Endothelial cell of umbilical vein (primary cell): Measurements from ENCODE around the gene ZNF205.

ENCODE experiments used
- POLR2AphosphoS5 ChIP-seq: IDR thresholded peaks from 2 replicates; pipeline ENCODE4 v1.6.1; 2012; ENCODE audit warnings: low read depth, mild to moderate bottlenecking, control low read depth, low read length, moderate library complexity; ENCODE audit not compliant: insufficient read depth
- TF ChIP-seq, protein P1 (sequence below), 2 donors: IDR thresholded peaks; 1 replicate in 1 of 2; 2 replicates in 1 of 2; pipeline ENCODE4 v1.5.1; 2011; ENCODE audit warnings: low read length in 2 of 2, mild to moderate bottlenecking in 2 of 2, moderate library complexity in 2 of 2, control low read depth in 1 of 2, inconsistent platforms in 1 of 2, low read depth in 1 of 2; ENCODE audit not compliant: insufficient read depth in 1 of 2; ENCODE audit errors: extremely low read depth in 1 of 2

DNA sequence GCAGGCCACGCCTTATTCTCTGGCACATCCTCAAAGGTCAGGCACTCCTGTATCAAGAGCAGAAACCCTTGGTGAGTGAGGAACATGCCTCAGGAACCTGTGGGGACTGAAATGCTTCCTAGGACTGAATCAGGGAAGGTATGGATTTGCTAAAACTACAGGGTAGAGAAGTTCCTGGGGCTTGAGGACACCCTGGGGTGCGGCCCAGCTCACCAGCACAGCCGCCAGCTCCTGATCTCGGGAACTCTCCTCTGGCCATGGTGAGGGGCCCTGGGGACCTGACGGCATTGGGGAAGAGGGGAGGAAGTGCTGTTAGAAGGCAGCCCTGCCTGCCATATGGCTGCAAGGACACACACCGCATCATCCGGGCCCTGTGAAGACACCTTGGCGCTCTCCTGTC, 20.8 kb upstream of the ZNF205 start:
- TF ChIP-seq, protein P1, sequence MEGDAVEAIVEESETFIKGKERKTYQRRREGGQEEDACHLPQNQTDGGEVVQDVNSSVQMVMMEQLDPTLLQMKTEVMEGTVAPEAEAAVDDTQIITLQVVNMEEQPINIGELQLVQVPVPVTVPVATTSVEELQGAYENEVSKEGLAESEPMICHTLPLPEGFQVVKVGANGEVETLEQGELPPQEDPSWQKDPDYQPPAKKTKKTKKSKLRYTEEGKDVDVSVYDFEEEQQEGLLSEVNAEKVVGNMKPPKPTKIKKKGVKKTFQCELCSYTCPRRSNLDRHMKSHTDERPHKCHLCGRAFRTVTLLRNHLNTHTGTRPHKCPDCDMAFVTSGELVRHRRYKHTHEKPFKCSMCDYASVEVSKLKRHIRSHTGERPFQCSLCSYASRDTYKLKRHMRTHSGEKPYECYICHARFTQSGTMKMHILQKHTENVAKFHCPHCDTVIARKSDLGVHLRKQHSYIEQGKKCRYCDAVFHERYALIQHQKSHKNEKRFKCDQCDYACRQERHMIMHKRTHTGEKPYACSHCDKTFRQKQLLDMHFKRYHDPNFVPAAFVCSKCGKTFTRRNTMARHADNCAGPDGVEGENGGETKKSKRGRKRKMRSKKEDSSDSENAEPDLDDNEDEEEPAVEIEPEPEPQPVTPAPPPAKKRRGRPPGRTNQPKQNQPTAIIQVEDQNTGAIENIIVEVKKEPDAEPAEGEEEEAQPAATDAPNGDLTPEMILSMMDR (IDR thresholded peaks at IDR 0.05; ENCODE audit: extremely low read depth in 1 of 2, insufficient read depth in 1 of 2, low read depth in 1 of 2, low read length in 2 of 2) = no peak
- TF ChIP-seq POLR2AphosphoS5 = no peak
